Osteocyte (in vitro differentiated cells): ENCODE results near the gene GPR42. TPM values are rescaled to one million over a fixed set of nuclear protein-coding genes. Genes with fewer than 3 reads are reported as not detected.

ENCODE experiments used
- DNase-seq: peaks from one replicate; pipeline ENCODE4 v3.0.0; 2021; ENCODE audit warnings: mixed read lengths; ENCODE audit not compliant: unreplicated experiment; ENCODE audit errors: extremely low spot score
- H3K27ac Mint-ChIP-seq: one replicate; pipeline ENCODE4 v1.8.0; 2021; ENCODE audit warnings: mild to moderate bottlenecking, mixed read lengths; ENCODE audit not compliant: unreplicated experiment
- H3K27me3 Mint-ChIP-seq: one replicate; pipeline ENCODE4 v1.8.0; 2021; ENCODE audit warnings: mixed read lengths; ENCODE audit not compliant: unreplicated experiment
- H3K36me3 Mint-ChIP-seq: one replicate; pipeline ENCODE4 v1.8.0; 2021; ENCODE audit warnings: mixed read lengths; ENCODE audit not compliant: unreplicated experiment
- H3K4me1 Mint-ChIP-seq: one replicate; pipeline ENCODE4 v1.8.0; 2021; ENCODE audit warnings: mixed read lengths; ENCODE audit not compliant: unreplicated experiment
- H3K4me3 Mint-ChIP-seq: one replicate; pipeline ENCODE4 v1.8.0; 2021; ENCODE audit warnings: mild to moderate bottlenecking, moderate library complexity, mixed read lengths; ENCODE audit not compliant: unreplicated experiment
- H3K9me3 Mint-ChIP-seq: one replicate; pipeline ENCODE4 v1.8.0; 2021; ENCODE audit warnings: mixed read lengths; ENCODE audit not compliant: unreplicated experiment
- CTCF ChIP-seq: fragments of 200-600 bp; sonication (generic); IDR thresholded peaks from 2 replicates; pipeline ENCODE4 v1.5.0; 2021; ENCODE audit warnings: antibody characterized with exemption, mild to moderate bottlenecking, moderate library complexity
- total RNA-seq: library from RNA; stranded (reverse); gene quantifications from 2 replicates; pipeline ENCODE4 v1.2.1, GENCODE V29; 2021

The GPR42 gene
- total RNA-seq, 1 donor from 2014 or later = not detected

GRCh38 chr19:35329323-35329722, 41.5 kb upstream of the GPR42 start:
- Mint-ChIP-seq H3K4me3 (no peak overlapping the region), H3K4me1 (no peaks in the 10 kb centered on the region), H3K27me3 (peaks cover 31% of the 10 kb centered on the region), H3K9me3 (no peaks in the 10 kb centered on the region), H3K27ac (no peak overlapping the region), H3K36me3 (no peaks in the 10 kb centered on the region)
- no peak for DNase-seq
- no peak for TF ChIP-seq CTCF

GRCh38 chr19:35330475-35330874, 40.4 kb upstream of the GPR42 start:
- no peaks in the 10 kb centered on the region for H3K4me1 Mint-ChIP-seq
- no peak overlapping the region for H3K27ac Mint-ChIP-seq
- no peaks in the 10 kb centered on the region for H3K9me3 Mint-ChIP-seq
- H3K4me3 Mint-ChIP-seq = no peak overlapping the region
- TF ChIP-seq CTCF = no peak
- peaks cover 29% of the 10 kb centered on the region for H3K27me3 Mint-ChIP-seq
- no peak for DNase-seq
- H3K36me3 Mint-ChIP-seq = no peaks in the 10 kb centered on the region

- Mint-ChIP-seq H3K4me3 (no peak overlapping the region), H3K4me1 (no peaks in the 10 kb centered on the region), H3K36me3 (no peaks in the 10 kb centered on the region), H3K27me3 (peaks cover 25% of the 10 kb centered on the region), H3K9me3 (no peaks in the 10 kb centered on the region), H3K27ac (no peak overlapping the region)
- TF ChIP-seq CTCF = no peak
- DNase-seq = no peak
Observed at GRCh38 chr19:35331551-35332214, 39.2 kb upstream of the GPR42 start.

- Mint-ChIP-seq H3K36me3 (no peaks in the 10 kb centered on the region), H3K4me1 (no peaks in the 10 kb centered on the region)
Observed at GRCh38 chr19:35332817-35333216, 38.1 kb upstream of the GPR42 start.

More at GRCh38 chr19:35332817-35333216, 38.1 kb upstream of the GPR42 start:
- Mint-ChIP-seq H3K9me3 (no peaks in the 10 kb centered on the region), H3K27ac (no peak overlapping the region), H3K27me3 (peaks cover 16% of the 10 kb centered on the region), H3K4me3 (no peak overlapping the region)
- no peak for DNase-seq
- TF ChIP-seq CTCF = no peak
